ENCODE data around the gene S1PR3. TPM values are rescaled to one million over a fixed set of nuclear protein-coding genes. Genes with fewer than 3 reads are reported as not detected.

Gene S1PR3
- total and polyA plus RNA-seq, 9 donors: 14.7 to 54.7 (median 34.6) TPM

GRCh38 chr9:89006996-89007967 lies 16.0 kb downstream of the S1PR3 start:
- WGBS (ENCODE audit: insufficient coverage): 53% methylated on average over 5 of the region's 9 CpGs
- H3K27ac ChIP-seq (ENCODE audit: low read length): no peak overlapping the region
- DNase-seq: peak; percentile 69
- H3K27me3 ChIP-seq (ENCODE audit: control insufficient read depth, insufficient read depth, low read length): no peaks in the 10 kb centered on the region
- H3K36me3 ChIP-seq (ENCODE audit: control insufficient read depth, insufficient read depth, low read length): peaks cover 8% of the 10 kb centered on the region
- H3K4me3 ChIP-seq (ENCODE audit: low read length): no peak overlapping the region
- H3K9me3 ChIP-seq (replicated peaks; ENCODE audit: control insufficient read depth, low read depth, low read length): no peaks in the 10 kb centered on the region
- H3K4me1 ChIP-seq (ENCODE audit: control insufficient read depth, insufficient read depth, low read length): peaks cover 6% of the 10 kb centered on the region

- Histone ChIP-seq H3K27me3 (ENCODE audit: control insufficient read depth, insufficient read depth, low read length) (no peaks in the 10 kb centered on the region), H3K4me3 (ENCODE audit: low read length) (no peak overlapping the region), H3K27ac (ENCODE audit: low read length) (no peak overlapping the region), H3K9me3 (replicated peaks; ENCODE audit: control insufficient read depth, low read depth, low read length) (no peaks in the 10 kb centered on the region), H3K4me1 (ENCODE audit: control insufficient read depth, insufficient read depth, low read length) (peaks cover 6% of the 10 kb centered on the region), H3K36me3 (ENCODE audit: control insufficient read depth, insufficient read depth, low read length) (peaks cover 3% of the 10 kb centered on the region)
- DNase-seq: no peak
- 76% methylated on average over 7 of the region's 9 CpGs for WGBS (ENCODE audit: insufficient coverage)
These were observed 16.9 kb downstream of the S1PR3 start for GRCh38 chr9:89008055-89008743.

- Histone ChIP-seq H3K27me3 (ENCODE audit: control insufficient read depth, insufficient read depth, low read length) (no peaks in the 10 kb centered on the region), H3K36me3 (ENCODE audit: control insufficient read depth, insufficient read depth, low read length) (peaks cover 3% of the 10 kb centered on the region), H3K27ac (ENCODE audit: low read length) (no peak overlapping the region), H3K9me3 (replicated peaks; ENCODE audit: control insufficient read depth, low read depth, low read length) (no peaks in the 10 kb centered on the region), H3K4me1 (ENCODE audit: control insufficient read depth, insufficient read depth, low read length) (peaks cover 6% of the 10 kb centered on the region), H3K4me3 (ENCODE audit: low read length) (no peak overlapping the region)
- DNase-seq: no peak
- 76% methylated on average over 6 of the region's 12 CpGs for WGBS (ENCODE audit: insufficient coverage)
These were observed 17.7 kb downstream of the S1PR3 start for GRCh38 chr9:89008744-89009545.

GRCh38 chr9:89009546-89009840 lies 18.2 kb downstream of the S1PR3 start:
- no peak overlapping the region for H3K4me3 ChIP-seq (ENCODE audit: low read length)
- 87% methylated on average over 9 of the region's 9 CpGs for WGBS (ENCODE audit: insufficient coverage)
- DNase-seq: no peak

GRCh38 chr9:89010056-89010455 lies 18.8 kb downstream of the S1PR3 start:
- H3K4me3 ChIP-seq (ENCODE audit: low read length): no peak overlapping the region
- no peaks in the 10 kb centered on the region for H3K27me3 ChIP-seq (ENCODE audit: control insufficient read depth, insufficient read depth, low read length)
- DNase-seq: no peak
- H3K9me3 ChIP-seq (replicated peaks; ENCODE audit: control insufficient read depth, low read depth, low read length): no peaks in the 10 kb centered on the region
- peaks cover 3% of the 10 kb centered on the region for H3K36me3 ChIP-seq (ENCODE audit: control insufficient read depth, insufficient read depth, low read length)
- H3K4me1 ChIP-seq (ENCODE audit: control insufficient read depth, insufficient read depth, low read length): peaks cover 6% of the 10 kb centered on the region
- 85% methylated on average over 5 of the region's 10 CpGs for WGBS (ENCODE audit: insufficient coverage)
- no peak overlapping the region for H3K27ac ChIP-seq (ENCODE audit: low read length)

More at GRCh38 chr9:89009546-89009840, 18.2 kb downstream of the S1PR3 start:
- peaks cover 3% of the 10 kb centered on the region for H3K36me3 ChIP-seq (ENCODE audit: control insufficient read depth, insufficient read depth, low read length)
- no peak overlapping the region for H3K27ac ChIP-seq (ENCODE audit: low read length)
- H3K4me1 ChIP-seq (ENCODE audit: control insufficient read depth, insufficient read depth, low read length): peaks cover 6% of the 10 kb centered on the region
- H3K27me3 ChIP-seq (ENCODE audit: control insufficient read depth, insufficient read depth, low read length): no peaks in the 10 kb centered on the region
- no peaks in the 10 kb centered on the region for H3K9me3 ChIP-seq (replicated peaks; ENCODE audit: control insufficient read depth, low read depth, low read length)

DNA sequence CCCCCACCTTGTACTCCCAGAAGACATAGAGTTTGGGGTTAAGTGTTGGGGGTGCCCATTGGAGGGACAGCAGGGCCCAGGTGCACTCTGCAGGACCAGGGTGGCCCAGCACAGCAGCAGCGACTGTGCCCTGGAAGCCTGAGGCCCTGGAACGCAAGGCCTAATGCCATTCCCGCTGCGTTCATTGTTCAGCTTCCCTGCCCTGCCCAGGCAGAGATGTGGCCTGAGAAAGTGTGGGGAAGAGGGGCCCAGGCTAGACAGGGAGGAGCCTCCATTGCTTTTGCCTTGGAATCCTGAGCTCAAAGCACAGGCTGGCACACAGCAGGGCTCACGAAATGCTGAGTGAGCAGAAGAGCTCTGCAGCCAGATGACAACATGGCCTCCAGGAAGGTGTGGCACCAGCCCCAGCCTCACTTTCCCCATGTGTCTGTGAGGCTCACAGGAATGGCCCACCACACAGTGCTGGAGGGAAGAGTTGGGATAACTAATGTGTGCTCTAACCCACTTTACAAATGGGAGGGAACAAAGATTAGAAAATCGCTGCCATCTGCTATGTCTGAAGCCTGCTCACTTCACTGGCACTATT lies 19.4 kb downstream of the S1PR3 start:
- 89% methylated on average over 5 of the region's 6 CpGs for WGBS (ENCODE audit: insufficient coverage)
- Histone ChIP-seq H3K4me3 (ENCODE audit: low read length) (no peak overlapping the region), H3K36me3 (ENCODE audit: control insufficient read depth, insufficient read depth, low read length) (no peaks in the 10 kb centered on the region), H3K9me3 (replicated peaks; ENCODE audit: control insufficient read depth, low read depth, low read length) (no peaks in the 10 kb centered on the region), H3K27ac (ENCODE audit: low read length) (no peak overlapping the region), H3K27me3 (ENCODE audit: control insufficient read depth, insufficient read depth, low read length) (no peaks in the 10 kb centered on the region), H3K4me1 (ENCODE audit: control insufficient read depth, insufficient read depth, low read length) (peaks cover 6% of the 10 kb centered on the region)
- no peak for DNase-seq

- H3K36me3 ChIP-seq (ENCODE audit: control insufficient read depth, insufficient read depth, low read length): no peaks in the 10 kb centered on the region
- peaks cover 4% of the 10 kb centered on the region for H3K4me1 ChIP-seq (ENCODE audit: control insufficient read depth, insufficient read depth, low read length)
- H3K27me3 ChIP-seq (ENCODE audit: control insufficient read depth, insufficient read depth, low read length): no peaks in the 10 kb centered on the region
- no peak for DNase-seq
- no peak overlapping the region for H3K4me3 ChIP-seq (ENCODE audit: low read length)
- no peak overlapping the region for H3K27ac ChIP-seq (ENCODE audit: low read length)
- WGBS (ENCODE audit: insufficient coverage): 90% methylated on average over 1 of the region's 2 CpGs
- no peaks in the 10 kb centered on the region for H3K9me3 ChIP-seq (replicated peaks; ENCODE audit: control insufficient read depth, low read depth, low read length)
These were observed 20.4 kb downstream of the S1PR3 start for GRCh38 chr9:89011683-89012082.

- H3K27ac ChIP-seq (ENCODE audit: low read length): no peak overlapping the region
- no peaks in the 10 kb centered on the region for H3K4me1 ChIP-seq (ENCODE audit: control insufficient read depth, insufficient read depth, low read length)
- no peak for DNase-seq
- 73% methylated on average over 9 of the region's 13 CpGs for WGBS (ENCODE audit: insufficient coverage)
- no peak overlapping the region for H3K4me3 ChIP-seq (ENCODE audit: low read length)
- H3K27me3 ChIP-seq (ENCODE audit: control insufficient read depth, insufficient read depth, low read length): no peaks in the 10 kb centered on the region
- H3K9me3 ChIP-seq (replicated peaks; ENCODE audit: control insufficient read depth, low read depth, low read length): no peaks in the 10 kb centered on the region
- no peaks in the 10 kb centered on the region for H3K36me3 ChIP-seq (ENCODE audit: control insufficient read depth, insufficient read depth, low read length)
These were observed 21.2 kb downstream of the S1PR3 start for GRCh38 chr9:89012294-89013042.

GRCh38 chr9:89013660-89014059 lies 22.4 kb downstream of the S1PR3 start:
- Histone ChIP-seq H3K27ac (ENCODE audit: low read length) (no peak overlapping the region), H3K4me1 (ENCODE audit: control insufficient read depth, insufficient read depth, low read length) (no peaks in the 10 kb centered on the region), H3K9me3 (replicated peaks; ENCODE audit: control insufficient read depth, low read depth, low read length) (no peaks in the 10 kb centered on the region), H3K4me3 (ENCODE audit: low read length) (no peak overlapping the region), H3K36me3 (ENCODE audit: control insufficient read depth, insufficient read depth, low read length) (no peaks in the 10 kb centered on the region), H3K27me3 (ENCODE audit: control insufficient read depth, insufficient read depth, low read length) (no peaks in the 10 kb centered on the region)
- DNase-seq: no peak
- 80% methylated on average over 1 of the region's 1 CpG for WGBS (ENCODE audit: insufficient coverage)

All from muscle of leg (tissue), 11 donors.